NCI-H2227 (cell line): ENCODE results near the gene DNAJC18.

ENCODE experiments used
- DNase-seq: peaks from one replicate; lab custom pipeline; 2025; ENCODE audit not compliant: unreplicated experiment; lab: John Stamatoyannopoulos, UW

DNAJC18 gene

GRCh38 chr5:139406963-139407362, 32.4 kb downstream of the DNAJC18 start:
- DNase-seq = no peak

GRCh38 chr5:139404484-139404840, 34.9 kb downstream of the DNAJC18 start:
- peak; percentile 47 for DNase-seq

GRCh38 chr5:139403787-139404483, 35.4 kb downstream of the DNAJC18 start, which contains the start of gene SPATA24:
Gene SPATA24, minus strand, starts transcription at chr5:139404089. Its CDS starts 29 bp downstream, at chr5:139404060.
- DNase-seq = peak; percentile 95

GRCh38 chr5:139403418-139403786, 35.9 kb downstream of the DNAJC18 start:
- DNase-seq = no peak

GRCh38 chr5:139402561-139403158, 36.7 kb downstream of the DNAJC18 start:
- DNase-seq = peak; percentile 10

GRCh38 chr5:139401546-139401945, 37.8 kb downstream of the DNAJC18 start:
- DNase-seq = no peak

- no peak for DNase-seq
Observed at GRCh38 chr5:139399501-139400121, 39.7 kb downstream of the DNAJC18 start.

- no peak for DNase-seq
Observed at GRCh38 chr5:139397921-139398320, 41.4 kb downstream of the DNAJC18 start.

- no peak for DNase-seq
Observed at GRCh38 chr5:139396691-139397090, 42.6 kb downstream of the DNAJC18 start.

- no peak for DNase-seq
Observed at GRCh38 chr5:139395844-139396640, 43.3 kb downstream of the DNAJC18 start.

- no peak for DNase-seq
Observed at GRCh38 chr5:139394654-139395566, 44.4 kb downstream of the DNAJC18 start, which contains the start of gene PROB1. Gene PROB1, minus strand, starts transcription at chr5:139395104. Its CDS starts 23 bp downstream, at chr5:139395081.

GRCh38 chr5:139394123-139394653, 45.1 kb downstream of the DNAJC18 start:
- DNase-seq = no peak

- DNase-seq = no peak
Observed at GRCh38 chr5:139393497-139394122, 45.7 kb downstream of the DNAJC18 start.

- no peak for DNase-seq
Observed at GRCh38 chr5:139392678-139393496, 46.4 kb downstream of the DNAJC18 start.

- DNase-seq = no peak
Observed at GRCh38 chr5:139392324-139392677, 47.0 kb downstream of the DNAJC18 start.

- no peak for DNase-seq
Observed at GRCh38 chr5:139391570-139392323, 47.6 kb downstream of the DNAJC18 start.

GRCh38 chr5:139390639-139391569, 48.4 kb downstream of the DNAJC18 start:
- no peak for DNase-seq
